ENCODE data around the gene TNKS1BP1.

DNA sequence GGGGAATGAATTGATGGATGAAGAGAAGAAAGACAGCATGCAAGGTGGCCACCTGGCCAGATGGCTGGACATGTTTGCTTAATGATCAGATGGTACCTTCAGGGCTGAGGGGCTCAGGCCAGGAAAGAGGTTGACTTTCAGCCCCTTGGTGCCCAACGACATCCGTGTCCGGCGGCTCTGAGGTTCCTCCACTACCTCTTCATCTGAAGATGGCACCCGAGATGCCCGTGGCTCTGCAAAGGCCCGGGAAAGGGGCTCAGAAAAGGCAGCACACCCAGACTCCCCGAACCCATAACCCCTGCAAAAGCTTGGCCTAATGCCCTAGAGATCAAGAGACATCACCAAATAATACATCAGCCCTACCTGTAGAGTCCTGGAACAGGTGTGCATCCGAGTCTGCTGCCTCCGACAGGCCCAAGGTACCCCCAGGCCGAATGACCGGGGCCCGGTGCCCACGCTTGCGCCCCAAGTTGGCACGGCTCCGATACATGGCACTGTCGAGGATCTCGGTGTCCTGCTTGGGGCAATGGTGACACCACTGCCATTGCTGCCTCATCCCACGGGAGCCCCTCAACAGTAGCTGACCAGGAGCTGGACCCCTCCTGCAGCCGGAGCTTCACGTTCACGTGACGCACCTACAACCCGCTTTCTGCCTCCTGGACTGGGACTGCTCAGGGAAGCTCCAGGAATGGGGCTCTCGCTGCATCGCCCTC is 22.9 kb downstream of the TNKS1BP1 start:
- TF ChIP-seq, protein P1, sequence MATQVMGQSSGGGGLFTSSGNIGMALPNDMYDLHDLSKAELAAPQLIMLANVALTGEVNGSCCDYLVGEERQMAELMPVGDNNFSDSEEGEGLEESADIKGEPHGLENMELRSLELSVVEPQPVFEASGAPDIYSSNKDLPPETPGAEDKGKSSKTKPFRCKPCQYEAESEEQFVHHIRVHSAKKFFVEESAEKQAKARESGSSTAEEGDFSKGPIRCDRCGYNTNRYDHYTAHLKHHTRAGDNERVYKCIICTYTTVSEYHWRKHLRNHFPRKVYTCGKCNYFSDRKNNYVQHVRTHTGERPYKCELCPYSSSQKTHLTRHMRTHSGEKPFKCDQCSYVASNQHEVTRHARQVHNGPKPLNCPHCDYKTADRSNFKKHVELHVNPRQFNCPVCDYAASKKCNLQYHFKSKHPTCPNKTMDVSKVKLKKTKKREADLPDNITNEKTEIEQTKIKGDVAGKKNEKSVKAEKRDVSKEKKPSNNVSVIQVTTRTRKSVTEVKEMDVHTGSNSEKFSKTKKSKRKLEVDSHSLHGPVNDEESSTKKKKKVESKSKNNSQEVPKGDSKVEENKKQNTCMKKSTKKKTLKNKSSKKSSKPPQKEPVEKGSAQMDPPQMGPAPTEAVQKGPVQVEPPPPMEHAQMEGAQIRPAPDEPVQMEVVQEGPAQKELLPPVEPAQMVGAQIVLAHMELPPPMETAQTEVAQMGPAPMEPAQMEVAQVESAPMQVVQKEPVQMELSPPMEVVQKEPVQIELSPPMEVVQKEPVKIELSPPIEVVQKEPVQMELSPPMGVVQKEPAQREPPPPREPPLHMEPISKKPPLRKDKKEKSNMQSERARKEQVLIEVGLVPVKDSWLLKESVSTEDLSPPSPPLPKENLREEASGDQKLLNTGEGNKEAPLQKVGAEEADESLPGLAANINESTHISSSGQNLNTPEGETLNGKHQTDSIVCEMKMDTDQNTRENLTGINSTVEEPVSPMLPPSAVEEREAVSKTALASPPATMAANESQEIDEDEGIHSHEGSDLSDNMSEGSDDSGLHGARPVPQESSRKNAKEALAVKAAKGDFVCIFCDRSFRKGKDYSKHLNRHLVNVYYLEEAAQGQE (IDR thresholded peaks at IDR 0.05; ENCODE audit: insufficient read depth in 1 of 2, low read depth in 2 of 2, low read length in 2 of 2) = no peak
- TF ChIP-seq SIN3A (IDR thresholded peaks at IDR 0.05; ENCODE audit: borderline replicate concordance, insufficient read depth, low read length) = no peak
